ENCODE data around the gene RANBP17. TPM values are rescaled to one million over a fixed set of nuclear protein-coding genes. Genes with fewer than 3 reads are reported as not detected.

The RANBP17 gene
- total RNA-seq, 1 donor from 2014 or later: 49.7 TPM

GRCh38 chr5:170937072-170937471 is 75.3 kb downstream of the RANBP17 start:
- no peaks in the 10 kb centered on the region for H3K9me3 ChIP-seq (ENCODE audit: low read depth)
- H3K36me3 ChIP-seq: no peaks in the 10 kb centered on the region
- Mint-ChIP-seq H3K4me1 (no peaks in the 10 kb centered on the region), H3K9me3 (peaks cover 14% of the 10 kb centered on the region), H3K4me3 (no peak overlapping the region), H3K36me3 (peaks cover 20% of the 10 kb centered on the region), H3K27me3 (ENCODE audit: insufficient read depth, low read depth) (no peaks in the 10 kb centered on the region), H3K27ac (no peak overlapping the region)
- no peak overlapping the region for H3K9ac ChIP-seq
- no peak overlapping the region for H2AFZ ChIP-seq (replicated peaks)
- no peaks in the 10 kb centered on the region for H3K4me1 ChIP-seq
- H3K27me3 ChIP-seq: no peaks in the 10 kb centered on the region
- no peak for DNase-seq (ENCODE audit: low spot score)
- TF ChIP-seq EZH2 (IDR thresholded peaks at IDR 0.05): no peak
- no peak for TF ChIP-seq CTCF (IDR thresholded peaks at IDR 0.05)
- no peak for TF ChIP-seq EZH2phosphoT487 (IDR thresholded peaks at IDR 0.05)
- H3F3A ChIP-seq (ENCODE audit: low read depth): no peaks in the 10 kb centered on the region
- H3K79me2 ChIP-seq (ENCODE audit: low read depth): no peaks in the 10 kb centered on the region
- no peak overlapping the region for H3K27ac ChIP-seq
- no peaks in the 10 kb centered on the region for H4K20me1 ChIP-seq (ENCODE audit: low read depth)
- no peak overlapping the region for H3K4me3 ChIP-seq
- no peak overlapping the region for H3K4me2 ChIP-seq

GRCh38 chr5:170937914-170938313 is 76.1 kb downstream of the RANBP17 start:
- Histone ChIP-seq H3K27ac (no peak overlapping the region), H3K27me3 (no peaks in the 10 kb centered on the region), H3F3A (ENCODE audit: low read depth) (no peaks in the 10 kb centered on the region), H3K9me3 (ENCODE audit: low read depth) (no peaks in the 10 kb centered on the region), H3K36me3 (no peaks in the 10 kb centered on the region), H3K4me3 (no peak overlapping the region), H3K9ac (no peak overlapping the region), H2AFZ (replicated peaks) (no peak overlapping the region), H3K4me2 (no peak overlapping the region), H4K20me1 (ENCODE audit: low read depth) (no peaks in the 10 kb centered on the region), H3K4me1 (no peaks in the 10 kb centered on the region), H3K79me2 (ENCODE audit: low read depth) (no peaks in the 10 kb centered on the region)
- H3K4me3 Mint-ChIP-seq: no peak overlapping the region
- H3K36me3 Mint-ChIP-seq: peaks cover 18% of the 10 kb centered on the region
- no peak for DNase-seq (ENCODE audit: low spot score)
- peaks cover 11% of the 10 kb centered on the region for H3K9me3 Mint-ChIP-seq
- H3K27me3 Mint-ChIP-seq (ENCODE audit: insufficient read depth, low read depth): no peaks in the 10 kb centered on the region
- H3K4me1 Mint-ChIP-seq: no peaks in the 10 kb centered on the region
- no peak overlapping the region for H3K27ac Mint-ChIP-seq
- no peak for TF ChIP-seq CTCF (IDR thresholded peaks at IDR 0.05)
- TF ChIP-seq EZH2phosphoT487 (IDR thresholded peaks at IDR 0.05): no peak
- no peak for TF ChIP-seq EZH2 (IDR thresholded peaks at IDR 0.05)

GRCh38 chr5:170939178-170939577 is 77.4 kb downstream of the RANBP17 start:
- Mint-ChIP-seq H3K9me3 (peaks cover 7% of the 10 kb centered on the region), H3K27me3 (ENCODE audit: insufficient read depth, low read depth) (no peaks in the 10 kb centered on the region), H3K4me1 (no peaks in the 10 kb centered on the region), H3K4me3 (no peak overlapping the region), H3K36me3 (peaks cover 14% of the 10 kb centered on the region), H3K27ac (no peak overlapping the region)
- no peak overlapping the region for H2AFZ ChIP-seq (replicated peaks)
- H3K9ac ChIP-seq: no peak overlapping the region
- H3F3A ChIP-seq (ENCODE audit: low read depth): no peaks in the 10 kb centered on the region
- H3K4me2 ChIP-seq: no peak overlapping the region
- H3K9me3 ChIP-seq (ENCODE audit: low read depth): no peaks in the 10 kb centered on the region
- no peak for DNase-seq (ENCODE audit: low spot score)
- no peak overlapping the region for H3K27ac ChIP-seq
- no peaks in the 10 kb centered on the region for H3K27me3 ChIP-seq
- H3K79me2 ChIP-seq (ENCODE audit: low read depth): no peaks in the 10 kb centered on the region
- H3K4me3 ChIP-seq: no peak overlapping the region
- no peaks in the 10 kb centered on the region for H3K36me3 ChIP-seq
- no peak for TF ChIP-seq EZH2 (IDR thresholded peaks at IDR 0.05)
- no peak for TF ChIP-seq CTCF (IDR thresholded peaks at IDR 0.05)
- no peak for TF ChIP-seq EZH2phosphoT487 (IDR thresholded peaks at IDR 0.05)
- no peaks in the 10 kb centered on the region for H4K20me1 ChIP-seq (ENCODE audit: low read depth)
- H3K4me1 ChIP-seq: no peaks in the 10 kb centered on the region
